Osteoblast (primary cell): ENCODE data around the gene MSX1. TPM values are rescaled to one million over a fixed set of nuclear protein-coding genes. Genes with fewer than 3 reads are reported as not detected.

Experiments used
- DNase-seq: peaks from one replicate; pipeline ENCODE4 v3.0.0; 2011; ENCODE audit warnings: low spot score, mixed read lengths; ENCODE audit not compliant: insufficient read length; ENCODE audit errors: missing footprints
- H2AFZ ChIP-seq: 2 replicates; pipeline ENCODE4 v1.6.0; 2011; ENCODE audit warnings: mild to moderate bottlenecking, low read length
- H3K27ac ChIP-seq: 2 replicates; pipeline ENCODE4 v1.5.1; 2011; ENCODE audit warnings: mild to moderate bottlenecking, low read depth, low read length, moderate library complexity
- H3K27me3 ChIP-seq: 2 replicates; pipeline ENCODE4 v1.6.0; 2012; ENCODE audit warnings: mild to moderate bottlenecking, control low read depth, inconsistent platforms, low read length, moderate library complexity; ENCODE audit not compliant: insufficient read depth
- H3K36me3 ChIP-seq: 2 replicates; pipeline ENCODE4 v1.5.1; 2011; ENCODE audit warnings: mild to moderate bottlenecking, low read length, control low read depth, moderate library complexity; ENCODE audit not compliant: insufficient read depth
- H3K4me1 ChIP-seq: 2 replicates; pipeline ENCODE4 v1.5.1; 2011; ENCODE audit warnings: mild to moderate bottlenecking, low read length, control low read depth, moderate library complexity; ENCODE audit not compliant: insufficient read depth
- H3K4me2 ChIP-seq: 2 replicates; pipeline ENCODE4 v1.6.0; 2011; ENCODE audit warnings: mild to moderate bottlenecking, low read length; ENCODE audit not compliant: insufficient read depth
- H3K4me3 ChIP-seq: fragments of 200-600 bp; sonication (generic); 3 replicates; pipeline ENCODE4 v1.5.1; 2012; ENCODE audit warnings: mild to moderate bottlenecking, low read length, inconsistent platforms; ENCODE audit not compliant: insufficient read depth
- H3K79me2 ChIP-seq: 2 replicates; pipeline ENCODE4 v1.6.0; 2012; ENCODE audit warnings: mild to moderate bottlenecking, low read length, control low read depth, inconsistent platforms; ENCODE audit not compliant: insufficient read depth
- H3K9me3 ChIP-seq: 2 replicates; pipeline ENCODE4 v1.5.1; 2011; ENCODE audit warnings: low read depth, low read length, control low read depth
- H4K20me1 ChIP-seq: 2 replicates; pipeline ENCODE4 v1.6.0; 2012; ENCODE audit warnings: mild to moderate bottlenecking, low read length, control low read depth; ENCODE audit not compliant: insufficient read depth
- total RNA-seq: library from RNA; depleted of rRNA; stranded (reverse); fragments of >200 nt; gene quantifications from 2 replicates; pipeline ENCODE4 v1.2.3, GENCODE V29; 2012
- TF ChIP-seq, protein P1 (sequence below): IDR thresholded peaks from 2 replicates; pipeline ENCODE4 v1.5.1; 2011; ENCODE audit warnings: mild to moderate bottlenecking, low read depth, low read length, moderate library complexity; ENCODE audit errors: extremely low read depth

The MSX1 gene
- total RNA-seq, 1 donor, result 2.9 TPM

DNA sequence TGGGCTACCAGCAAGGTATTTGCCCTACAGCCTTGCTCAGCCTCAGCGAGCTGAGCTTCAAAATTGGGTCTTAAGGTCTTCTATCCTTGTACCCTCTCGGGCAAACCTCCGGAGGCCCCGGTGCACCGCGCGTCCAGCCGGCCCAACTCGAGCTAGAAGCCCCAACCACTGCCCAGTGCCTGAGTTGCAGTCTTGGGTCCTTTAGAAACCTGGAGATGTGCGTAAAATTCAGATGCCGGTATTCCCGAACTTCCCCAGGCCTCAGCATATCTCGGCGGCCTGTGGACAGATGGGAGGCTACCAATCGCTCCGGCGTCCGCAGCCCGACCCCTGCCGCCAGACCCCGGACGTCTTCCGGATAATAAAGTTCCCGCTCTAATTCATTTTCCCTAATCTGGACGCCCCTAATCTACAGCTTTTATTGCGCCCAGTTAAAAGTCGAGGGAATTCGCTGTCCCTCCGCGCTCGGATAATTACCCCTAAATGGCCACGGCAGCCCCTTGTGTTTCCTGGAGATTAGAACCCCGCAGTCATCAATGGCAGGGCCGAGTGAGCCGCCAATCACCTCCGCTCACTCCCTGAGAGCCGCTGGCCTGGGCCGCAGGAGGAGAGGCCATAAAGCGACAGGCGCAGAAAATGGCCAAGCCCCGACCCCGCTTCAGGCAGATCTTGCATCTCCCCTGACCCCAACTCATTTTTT is 1.5 kb upstream of the MSX1 start:
- H3K4me3 ChIP-seq, result no peak overlapping the region
- H3K9me3 ChIP-seq, result no peaks in the 10 kb centered on the region
- peaks cover 7% of the 10 kb centered on the region for H3K36me3 ChIP-seq
- H3K4me1 ChIP-seq, result peaks cover 15% of the 10 kb centered on the region
- peaks cover 3% of the 10 kb centered on the region for H3K79me2 ChIP-seq
- no peak for DNase-seq
- H3K27ac ChIP-seq, result no peak overlapping the region
- H4K20me1 ChIP-seq, result no peaks in the 10 kb centered on the region
- TF ChIP-seq, protein P1, sequence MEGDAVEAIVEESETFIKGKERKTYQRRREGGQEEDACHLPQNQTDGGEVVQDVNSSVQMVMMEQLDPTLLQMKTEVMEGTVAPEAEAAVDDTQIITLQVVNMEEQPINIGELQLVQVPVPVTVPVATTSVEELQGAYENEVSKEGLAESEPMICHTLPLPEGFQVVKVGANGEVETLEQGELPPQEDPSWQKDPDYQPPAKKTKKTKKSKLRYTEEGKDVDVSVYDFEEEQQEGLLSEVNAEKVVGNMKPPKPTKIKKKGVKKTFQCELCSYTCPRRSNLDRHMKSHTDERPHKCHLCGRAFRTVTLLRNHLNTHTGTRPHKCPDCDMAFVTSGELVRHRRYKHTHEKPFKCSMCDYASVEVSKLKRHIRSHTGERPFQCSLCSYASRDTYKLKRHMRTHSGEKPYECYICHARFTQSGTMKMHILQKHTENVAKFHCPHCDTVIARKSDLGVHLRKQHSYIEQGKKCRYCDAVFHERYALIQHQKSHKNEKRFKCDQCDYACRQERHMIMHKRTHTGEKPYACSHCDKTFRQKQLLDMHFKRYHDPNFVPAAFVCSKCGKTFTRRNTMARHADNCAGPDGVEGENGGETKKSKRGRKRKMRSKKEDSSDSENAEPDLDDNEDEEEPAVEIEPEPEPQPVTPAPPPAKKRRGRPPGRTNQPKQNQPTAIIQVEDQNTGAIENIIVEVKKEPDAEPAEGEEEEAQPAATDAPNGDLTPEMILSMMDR, result no peak
- H2AFZ ChIP-seq, result no peak overlapping the region
- H3K4me2 ChIP-seq, result no peak overlapping the region
- H3K27me3 ChIP-seq, result peaks cover 44% of the 10 kb centered on the region

DNA sequence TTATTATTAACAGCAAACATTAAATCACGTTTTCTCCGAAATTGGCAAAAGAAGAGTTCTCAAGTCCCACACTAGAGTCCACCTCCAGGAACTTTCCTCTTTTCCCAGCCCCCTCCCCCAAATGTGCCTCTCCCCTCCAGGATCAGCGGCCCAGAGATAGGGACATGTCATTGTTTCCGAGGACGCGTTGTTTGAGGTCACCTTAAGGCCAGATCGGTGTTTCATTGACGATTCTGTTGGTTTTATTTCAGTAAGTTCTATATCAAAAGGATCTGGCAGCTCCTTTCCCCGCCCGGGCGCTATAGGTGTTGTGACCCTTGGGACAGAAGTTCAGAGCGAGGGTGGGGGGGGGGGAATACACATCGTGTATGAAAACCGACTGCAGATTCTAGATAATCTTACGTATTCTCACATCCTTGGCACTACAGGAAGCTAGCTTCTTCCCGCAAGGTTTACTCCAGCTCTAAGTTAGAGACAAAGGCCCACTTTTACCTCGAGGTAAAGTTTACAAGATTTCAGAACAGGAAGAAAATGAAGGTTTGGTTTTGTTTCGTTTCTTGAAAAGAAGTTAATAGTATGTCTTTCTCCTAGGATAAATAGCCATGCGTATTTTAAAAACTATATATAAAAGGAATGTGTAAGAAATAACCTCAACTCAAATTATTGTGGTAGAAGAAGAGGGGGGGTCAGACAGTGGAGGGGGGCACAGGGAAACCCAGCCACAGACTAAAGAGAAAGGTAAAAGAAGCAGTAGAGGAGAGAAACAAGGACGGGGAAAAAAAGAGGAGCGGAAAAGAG is 739 bp upstream of the MSX1 start:
- Histone ChIP-seq H4K20me1 (no peaks in the 10 kb centered on the region), H3K79me2 (peaks cover 3% of the 10 kb centered on the region), H3K4me1 (peaks cover 9% of the 10 kb centered on the region), H3K4me2 (peak overlapping the region; percentile 96), H3K27ac (no peak overlapping the region), H3K36me3 (peaks cover 7% of the 10 kb centered on the region), H3K9me3 (no peaks in the 10 kb centered on the region), H3K4me3 (peak overlapping the region; percentile 93), H2AFZ (peak overlapping the region; percentile 89), H3K27me3 (peaks cover 40% of the 10 kb centered on the region)
- TF ChIP-seq, protein P1, result no peak
- no peak for DNase-seq

DNA sequence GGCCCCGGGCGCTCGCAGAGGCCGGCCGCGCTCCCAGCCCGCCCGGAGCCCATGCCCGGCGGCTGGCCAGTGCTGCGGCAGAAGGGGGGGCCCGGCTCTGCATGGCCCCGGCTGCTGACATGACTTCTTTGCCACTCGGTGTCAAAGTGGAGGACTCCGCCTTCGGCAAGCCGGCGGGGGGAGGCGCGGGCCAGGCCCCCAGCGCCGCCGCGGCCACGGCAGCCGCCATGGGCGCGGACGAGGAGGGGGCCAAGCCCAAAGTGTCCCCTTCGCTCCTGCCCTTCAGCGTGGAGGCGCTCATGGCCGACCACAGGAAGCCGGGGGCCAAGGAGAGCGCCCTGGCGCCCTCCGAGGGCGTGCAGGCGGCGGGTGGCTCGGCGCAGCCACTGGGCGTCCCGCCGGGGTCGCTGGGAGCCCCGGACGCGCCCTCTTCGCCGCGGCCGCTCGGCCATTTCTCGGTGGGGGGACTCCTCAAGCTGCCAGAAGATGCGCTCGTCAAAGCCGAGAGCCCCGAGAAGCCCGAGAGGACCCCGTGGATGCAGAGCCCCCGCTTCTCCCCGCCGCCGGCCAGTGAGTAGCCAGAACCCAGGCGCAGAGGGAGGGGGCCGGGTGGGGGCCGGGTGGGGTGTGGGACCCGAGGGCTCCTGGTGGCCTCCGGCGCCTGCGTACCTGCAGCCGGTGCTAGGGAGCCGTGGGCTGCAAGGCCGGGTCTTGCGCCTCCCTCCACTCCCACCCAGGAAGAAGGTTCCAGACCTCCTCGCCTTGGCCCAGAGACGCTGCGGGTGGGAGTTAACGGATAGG is 534 bp downstream of the MSX1 start:
- H3K36me3 ChIP-seq, result peaks cover 7% of the 10 kb centered on the region
- H2AFZ ChIP-seq, result peak overlapping the region; percentile 85
- H3K79me2 ChIP-seq, result peaks cover 3% of the 10 kb centered on the region
- peaks cover 9% of the 10 kb centered on the region for H3K4me1 ChIP-seq
- TF ChIP-seq, protein P1, result no peak
- no peaks in the 10 kb centered on the region for H3K9me3 ChIP-seq
- peak; percentile 94 for DNase-seq
- no peaks in the 10 kb centered on the region for H4K20me1 ChIP-seq
- peak overlapping the region; percentile 96 for H3K4me2 ChIP-seq
- H3K27me3 ChIP-seq, result peaks cover 33% of the 10 kb centered on the region
- H3K27ac ChIP-seq, result no peak overlapping the region
- H3K4me3 ChIP-seq, result peak overlapping the region; percentile 93
